ENCODE results near the gene IGLL5. TPM values are rescaled to one million over a fixed set of nuclear protein-coding genes. Genes with fewer than 3 reads are reported as not detected.

The IGLL5 gene
- total RNA-seq, 1 donor from 2014 or later = not detected

DNA sequence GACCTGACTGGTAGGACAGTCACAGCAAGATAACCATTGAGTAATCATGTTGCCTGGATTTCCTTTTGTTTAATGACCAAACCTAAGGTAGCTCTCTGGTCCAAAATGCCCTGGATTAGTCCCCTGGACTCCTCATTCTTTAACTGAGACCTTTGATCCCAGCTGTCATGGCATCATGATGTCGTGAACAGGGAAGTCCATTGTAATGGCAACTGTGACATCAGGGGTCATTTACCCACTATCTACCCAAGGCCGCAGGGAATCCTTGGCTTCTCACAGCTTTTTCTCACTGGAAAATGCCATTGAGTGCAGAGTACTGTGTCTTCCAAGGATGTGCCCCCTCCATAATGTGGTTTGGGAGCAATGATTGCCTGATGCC, 29.1 kb upstream of the IGLL5 start:
- no peak overlapping the region for H3K9ac ChIP-seq (ENCODE audit: low read length)
- no peak overlapping the region for H3K27ac Mint-ChIP-seq (ENCODE audit: unreplicated experiment)
- TF ChIP-seq, protein P1, sequence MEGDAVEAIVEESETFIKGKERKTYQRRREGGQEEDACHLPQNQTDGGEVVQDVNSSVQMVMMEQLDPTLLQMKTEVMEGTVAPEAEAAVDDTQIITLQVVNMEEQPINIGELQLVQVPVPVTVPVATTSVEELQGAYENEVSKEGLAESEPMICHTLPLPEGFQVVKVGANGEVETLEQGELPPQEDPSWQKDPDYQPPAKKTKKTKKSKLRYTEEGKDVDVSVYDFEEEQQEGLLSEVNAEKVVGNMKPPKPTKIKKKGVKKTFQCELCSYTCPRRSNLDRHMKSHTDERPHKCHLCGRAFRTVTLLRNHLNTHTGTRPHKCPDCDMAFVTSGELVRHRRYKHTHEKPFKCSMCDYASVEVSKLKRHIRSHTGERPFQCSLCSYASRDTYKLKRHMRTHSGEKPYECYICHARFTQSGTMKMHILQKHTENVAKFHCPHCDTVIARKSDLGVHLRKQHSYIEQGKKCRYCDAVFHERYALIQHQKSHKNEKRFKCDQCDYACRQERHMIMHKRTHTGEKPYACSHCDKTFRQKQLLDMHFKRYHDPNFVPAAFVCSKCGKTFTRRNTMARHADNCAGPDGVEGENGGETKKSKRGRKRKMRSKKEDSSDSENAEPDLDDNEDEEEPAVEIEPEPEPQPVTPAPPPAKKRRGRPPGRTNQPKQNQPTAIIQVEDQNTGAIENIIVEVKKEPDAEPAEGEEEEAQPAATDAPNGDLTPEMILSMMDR (IDR thresholded peaks at IDR 0.05; ENCODE audit: insufficient read depth, low read depth, low read length) = no peak
- TF ChIP-seq EZH2 (IDR thresholded peaks at IDR 0.05; ENCODE audit: insufficient read depth, low read length) = no peak
- FAIRE-seq (no peak), DNase-seq (ENCODE audit: low read depth) (no peak)
- no peak overlapping the region for H3K4me3 Mint-ChIP-seq (ENCODE audit: unreplicated experiment)
- H4K20me1 ChIP-seq (ENCODE audit: insufficient read depth, low read length) = no peaks in the 10 kb centered on the region
- no peaks in the 10 kb centered on the region for H3K79me2 ChIP-seq (ENCODE audit: insufficient read depth, low read length)
- no peaks in the 10 kb centered on the region for H3K9me3 Mint-ChIP-seq (ENCODE audit: unreplicated experiment)
- H3K27ac ChIP-seq (ENCODE audit: low read depth, low read length) = no peak overlapping the region
- H3K36me3 ChIP-seq (ENCODE audit: insufficient read depth, low read length) = no peaks in the 10 kb centered on the region
- H3K4me3 ChIP-seq (ENCODE audit: insufficient read depth, low read depth, low read length) = no peak overlapping the region
- no peak overlapping the region for H2AFZ ChIP-seq (ENCODE audit: low read depth, low read length)
- no peaks in the 10 kb centered on the region for H3K4me1 ChIP-seq (ENCODE audit: insufficient read depth, low read length)
- H3K27me3 Mint-ChIP-seq (ENCODE audit: low read depth, unreplicated experiment) = peaks cover 67% of the 10 kb centered on the region
- H3K27me3 ChIP-seq (ENCODE audit: insufficient read depth, low read length) = peaks cover 14% of the 10 kb centered on the region
- H3K4me2 ChIP-seq (ENCODE audit: low read length) = no peak overlapping the region
- no peaks in the 10 kb centered on the region for H3K9me3 ChIP-seq (ENCODE audit: insufficient read depth, low read depth, low read length)
- no peaks in the 10 kb centered on the region for H3K36me3 Mint-ChIP-seq (ENCODE audit: low read depth, unreplicated experiment)
- no peaks in the 10 kb centered on the region for H3K4me1 Mint-ChIP-seq (ENCODE audit: low read depth, unreplicated experiment)

DNA sequence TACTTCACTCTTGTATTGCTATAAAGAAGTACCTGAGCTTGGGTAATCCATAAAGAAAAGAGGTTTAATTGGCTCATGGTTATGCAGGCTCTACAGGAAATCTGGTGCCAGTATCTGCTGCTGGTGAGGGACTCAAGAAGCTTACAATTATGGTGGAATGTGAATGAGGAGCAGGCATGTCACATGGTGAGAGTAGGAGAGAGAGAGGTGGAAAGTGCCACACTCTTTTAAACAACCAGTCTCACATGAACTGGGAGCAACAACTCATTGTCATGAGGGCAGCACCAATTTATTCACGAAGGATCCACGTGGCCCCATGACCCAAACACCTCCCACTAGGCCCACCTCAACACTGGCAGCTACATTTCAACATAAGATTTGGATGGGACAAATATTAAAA, 24.6 kb upstream of the IGLL5 start:
- no peaks in the 10 kb centered on the region for H3K9me3 ChIP-seq (ENCODE audit: insufficient read depth, low read depth, low read length)
- H3K9ac ChIP-seq (ENCODE audit: low read length) = no peak overlapping the region
- Mint-ChIP-seq H3K27me3 (ENCODE audit: low read depth, unreplicated experiment) (peaks cover 74% of the 10 kb centered on the region), H3K4me3 (ENCODE audit: unreplicated experiment) (no peak overlapping the region), H3K9me3 (ENCODE audit: unreplicated experiment) (no peaks in the 10 kb centered on the region), H3K4me1 (ENCODE audit: low read depth, unreplicated experiment) (no peaks in the 10 kb centered on the region), H3K36me3 (ENCODE audit: low read depth, unreplicated experiment) (no peaks in the 10 kb centered on the region), H3K27ac (ENCODE audit: unreplicated experiment) (no peak overlapping the region)
- H4K20me1 ChIP-seq (ENCODE audit: insufficient read depth, low read length) = no peaks in the 10 kb centered on the region
- no peak overlapping the region for H3K4me2 ChIP-seq (ENCODE audit: low read length)
- FAIRE-seq (no peak), DNase-seq (ENCODE audit: low read depth) (no peak)
- no peak overlapping the region for H2AFZ ChIP-seq (ENCODE audit: low read depth, low read length)
- H3K4me1 ChIP-seq (ENCODE audit: insufficient read depth, low read length) = no peaks in the 10 kb centered on the region
- H3K27me3 ChIP-seq (ENCODE audit: insufficient read depth, low read length) = peaks cover 7% of the 10 kb centered on the region
- H3K27ac ChIP-seq (ENCODE audit: low read depth, low read length) = no peak overlapping the region
- TF ChIP-seq, protein P1 (IDR thresholded peaks at IDR 0.05; ENCODE audit: insufficient read depth, low read depth, low read length) = no peak
- TF ChIP-seq EZH2 (IDR thresholded peaks at IDR 0.05; ENCODE audit: insufficient read depth, low read length) = no peak
- no peak overlapping the region for H3K4me3 ChIP-seq (ENCODE audit: insufficient read depth, low read depth, low read length)
- H3K36me3 ChIP-seq (ENCODE audit: insufficient read depth, low read length) = no peaks in the 10 kb centered on the region
- no peaks in the 10 kb centered on the region for H3K79me2 ChIP-seq (ENCODE audit: insufficient read depth, low read length)

DNA sequence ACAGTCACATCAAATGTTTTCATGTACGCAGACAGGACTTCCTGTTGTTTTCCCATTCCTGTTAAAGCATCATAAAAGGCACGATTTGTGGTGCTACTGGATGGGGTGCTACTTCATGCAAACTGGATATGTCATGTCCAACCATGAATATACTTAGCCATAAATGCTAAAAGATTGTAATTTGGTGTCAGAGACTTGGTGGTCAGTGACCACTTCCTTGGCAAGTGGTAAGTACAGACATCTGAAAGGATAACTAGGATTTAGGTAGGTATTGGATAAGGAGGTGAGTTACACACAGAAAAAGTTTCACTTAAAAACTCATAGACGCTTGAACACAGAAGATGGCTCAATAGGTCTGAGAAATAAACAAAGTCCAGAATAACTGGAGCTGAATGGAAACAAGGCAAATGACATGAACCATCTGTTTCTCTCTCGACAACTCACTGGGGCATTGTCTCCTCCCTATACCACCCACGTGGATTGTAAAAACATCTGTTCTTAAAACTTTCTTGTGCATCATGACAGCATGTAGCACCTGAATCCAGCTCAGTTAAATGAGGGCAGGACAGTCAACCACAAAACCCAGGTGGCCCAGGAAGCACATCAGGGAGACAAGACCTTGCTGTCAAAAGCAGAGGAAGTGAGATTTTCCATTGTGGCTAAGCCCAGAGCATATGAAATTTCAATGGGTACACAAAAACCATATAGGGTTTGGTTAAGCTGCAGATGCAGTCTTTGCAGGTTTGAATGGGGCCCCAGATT, 22.1 kb upstream of the IGLL5 start:
- no peaks in the 10 kb centered on the region for H3K9me3 Mint-ChIP-seq (ENCODE audit: unreplicated experiment)
- peaks cover 75% of the 10 kb centered on the region for H3K27me3 Mint-ChIP-seq (ENCODE audit: low read depth, unreplicated experiment)
- H3K27ac ChIP-seq (ENCODE audit: low read depth, low read length) = no peak overlapping the region

More for the DNA sequence above, 22.1 kb upstream of the IGLL5 start:
- Mint-ChIP-seq H3K4me3 (ENCODE audit: unreplicated experiment) (no peak overlapping the region), H3K36me3 (ENCODE audit: low read depth, unreplicated experiment) (no peaks in the 10 kb centered on the region), H3K27ac (ENCODE audit: unreplicated experiment) (no peak overlapping the region), H3K4me1 (ENCODE audit: low read depth, unreplicated experiment) (no peaks in the 10 kb centered on the region)
- H4K20me1 ChIP-seq (ENCODE audit: insufficient read depth, low read length) = no peaks in the 10 kb centered on the region
- no peak overlapping the region for H3K9ac ChIP-seq (ENCODE audit: low read length)
- H3K79me2 ChIP-seq (ENCODE audit: insufficient read depth, low read length) = no peaks in the 10 kb centered on the region
- no peak for DNase-seq (ENCODE audit: low read depth)
- no peak overlapping the region for H2AFZ ChIP-seq (ENCODE audit: low read depth, low read length)
- H3K4me2 ChIP-seq (ENCODE audit: low read length) = no peak overlapping the region
- no peaks in the 10 kb centered on the region for H3K9me3 ChIP-seq (ENCODE audit: insufficient read depth, low read depth, low read length)
- no peak overlapping the region for H3K4me3 ChIP-seq (ENCODE audit: insufficient read depth, low read depth, low read length)
- no peak for FAIRE-seq
- peaks cover 2% of the 10 kb centered on the region for H3K27me3 ChIP-seq (ENCODE audit: insufficient read depth, low read length)
- H3K4me1 ChIP-seq (ENCODE audit: insufficient read depth, low read length) = no peaks in the 10 kb centered on the region
- no peaks in the 10 kb centered on the region for H3K36me3 ChIP-seq (ENCODE audit: insufficient read depth, low read length)
- TF ChIP-seq EZH2 (IDR thresholded peaks at IDR 0.05; ENCODE audit: insufficient read depth, low read length) = no peak
- TF ChIP-seq, protein P1 (IDR thresholded peaks at IDR 0.05; ENCODE audit: insufficient read depth, low read depth, low read length) = no peak
